Forelimb muscle (tissue), 1 donor: ENCODE results near the gene TMEM204. TPM values are rescaled to one million over a fixed set of nuclear protein-coding genes. Genes with fewer than 3 reads are reported as not detected.

Experiments
- DNase-seq: peaks from one replicate; pipeline ENCODE4 v3.0.0-alpha.2; 2013; ENCODE audit warnings: low read depth
- polyA plus RNA-seq: library from polyadenylated mRNA; unstranded; fragments of 120-200 nt; gene quantifications from one replicate; pipeline ENCODE4 v1.2.1, GENCODE V29; 2013; ENCODE audit not compliant: insufficient read length

TMEM204 gene
- polyA plus RNA-seq, 1 donor, result 12.3 TPM

DNA sequence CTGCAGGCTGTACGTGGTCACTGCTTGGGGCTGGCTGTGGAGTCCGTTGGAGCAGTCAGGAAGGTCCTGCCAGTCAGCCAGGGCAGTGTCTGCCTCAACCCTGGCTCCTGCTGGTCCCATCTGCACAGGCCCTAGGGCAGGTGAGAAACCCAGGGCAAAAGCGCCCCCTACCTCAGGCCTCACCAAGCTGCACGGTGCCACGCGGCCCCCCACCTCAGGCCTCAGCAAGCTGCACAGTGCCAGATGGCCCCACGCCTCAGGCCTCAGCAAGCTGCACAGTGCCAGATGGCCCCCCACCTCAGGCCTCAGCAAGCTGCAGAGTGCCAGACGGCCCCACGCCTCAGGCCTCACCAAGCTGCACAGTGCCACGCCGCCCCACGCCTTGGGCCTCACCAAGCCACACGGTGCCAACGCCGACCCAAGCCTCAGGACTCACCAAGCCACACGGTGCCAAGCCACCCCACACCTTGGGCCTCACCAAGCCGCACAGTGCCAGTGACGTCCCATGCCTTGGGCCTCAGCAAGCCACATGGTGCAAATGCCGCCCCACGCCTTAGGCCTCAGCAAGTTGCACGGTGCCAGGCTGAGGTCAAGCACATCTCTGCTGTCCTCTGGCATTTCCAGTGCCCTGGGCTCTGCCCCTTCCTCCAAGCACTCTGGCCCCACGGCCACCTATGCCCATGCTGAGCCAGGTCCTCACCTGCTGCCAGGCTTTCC is 5.5 kb downstream of the TMEM204 start:
- DNase-seq, result no peak

DNA sequence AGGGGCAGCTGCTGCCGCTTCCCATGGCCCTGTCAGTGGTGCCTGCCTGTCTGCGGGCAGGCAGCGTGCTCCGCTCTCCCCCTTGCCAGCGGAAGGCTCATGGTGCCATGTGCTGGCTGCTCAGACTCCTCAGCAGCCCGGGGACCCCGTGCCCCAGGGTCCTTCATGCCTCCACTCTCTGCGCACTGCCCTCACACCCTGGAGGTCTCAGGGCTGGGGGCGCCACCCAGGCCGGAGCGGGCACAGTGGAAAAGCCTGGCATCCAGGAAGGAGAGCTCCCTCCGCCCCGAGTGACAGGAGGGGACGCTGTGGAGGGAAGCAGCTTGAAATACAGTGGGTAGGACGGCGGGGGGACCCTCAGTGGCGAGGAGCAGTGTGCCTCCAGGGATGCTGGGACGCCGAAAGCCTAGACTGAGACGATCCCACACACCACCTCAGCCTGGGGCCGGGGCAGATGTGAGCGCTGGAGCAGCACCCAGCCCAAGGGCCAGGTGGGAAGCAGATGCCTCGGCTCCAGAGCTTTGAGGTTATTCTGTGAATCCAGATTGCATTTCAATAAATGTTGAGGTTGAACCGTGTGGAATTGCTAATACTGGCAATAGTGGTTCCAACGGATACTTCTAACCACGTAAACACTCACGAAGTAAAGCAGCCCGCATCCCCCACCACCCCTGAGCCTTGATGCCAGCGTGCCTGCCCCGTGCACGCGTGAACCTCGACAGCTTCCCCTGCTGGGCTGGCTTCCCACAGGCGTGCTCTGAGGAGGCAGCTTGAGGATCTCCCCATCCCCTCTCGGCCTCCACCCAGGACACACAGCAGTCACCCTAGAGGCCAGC is 6.5 kb downstream of the TMEM204 start:
- no peak for DNase-seq

DNA sequence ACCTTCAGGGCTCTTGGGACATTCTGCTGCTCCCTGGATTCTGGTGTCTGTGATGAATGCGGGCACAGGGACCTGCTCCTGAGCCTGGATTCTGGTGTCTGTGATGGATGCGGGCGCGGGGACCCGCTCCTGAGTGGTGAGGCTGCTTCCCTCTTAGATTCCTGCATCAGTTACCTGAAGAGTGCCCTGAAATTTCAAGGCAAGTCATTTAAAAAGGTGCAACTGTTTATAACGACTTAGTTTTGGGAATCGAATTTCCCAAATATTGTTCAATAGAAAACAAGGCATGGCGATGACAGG is 7.0 kb downstream of the TMEM204 start:
- DNase-seq, result no peak

DNA sequence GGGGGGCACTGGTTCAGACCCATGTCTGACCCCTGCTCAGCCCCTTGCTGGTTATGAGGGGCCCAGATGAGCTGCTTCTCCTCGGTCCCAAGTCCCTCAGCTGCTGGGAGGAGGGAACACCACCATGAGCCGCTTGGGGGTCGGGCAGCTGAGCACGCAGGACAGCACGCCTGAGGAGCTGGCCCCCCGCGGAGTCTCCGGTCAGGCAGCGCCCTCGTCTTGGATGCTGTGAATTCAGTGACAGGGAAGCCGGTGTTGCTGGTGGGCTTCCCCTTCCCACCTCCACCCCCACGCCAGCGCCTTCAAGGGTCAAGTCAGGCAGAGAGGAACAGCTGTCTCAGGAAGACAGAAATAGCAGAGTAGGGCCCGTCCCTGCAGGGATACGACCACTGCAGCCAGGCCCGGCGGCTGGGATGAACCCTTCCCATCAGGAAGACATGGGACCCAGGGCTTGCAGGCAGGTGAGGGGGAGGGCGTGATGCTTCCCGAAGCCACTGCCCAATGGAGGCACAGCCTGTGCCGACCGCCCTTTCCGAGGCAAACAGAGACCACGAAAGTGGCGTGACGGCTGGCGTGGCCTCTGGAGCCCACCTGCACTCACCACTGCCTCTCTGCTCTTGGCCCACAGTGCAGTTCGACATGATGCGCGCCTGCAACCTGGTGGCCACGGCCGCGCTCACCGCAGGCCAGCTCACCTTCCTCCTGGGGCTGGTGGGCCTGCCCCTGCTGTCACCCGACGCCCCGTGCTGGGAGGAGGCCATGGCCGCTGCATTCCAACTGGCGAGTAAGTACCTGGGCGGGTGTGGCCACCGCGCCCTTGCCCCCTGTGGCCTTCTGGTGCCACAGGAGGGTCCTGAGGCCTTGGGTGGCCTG is 8.1 kb downstream of the TMEM204 start:
- no peak for DNase-seq

DNA sequence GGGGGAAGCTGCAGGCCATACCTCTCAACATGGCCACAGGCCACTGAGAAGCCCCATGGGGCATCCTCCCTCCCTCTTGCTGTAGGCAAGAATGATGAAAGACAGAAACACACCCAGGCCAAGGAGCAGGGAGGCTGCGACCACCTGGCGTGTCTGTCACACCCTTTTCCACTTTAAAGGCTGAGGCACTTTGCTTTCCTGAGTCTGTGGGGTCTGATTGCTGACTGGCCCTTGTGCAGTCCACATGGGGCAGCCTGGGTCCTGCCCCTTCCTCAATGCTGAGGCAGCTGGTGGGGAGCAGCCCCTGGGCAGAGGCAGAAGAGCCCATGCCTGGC is 8.7 kb downstream of the TMEM204 start:
- no peak for DNase-seq

DNA sequence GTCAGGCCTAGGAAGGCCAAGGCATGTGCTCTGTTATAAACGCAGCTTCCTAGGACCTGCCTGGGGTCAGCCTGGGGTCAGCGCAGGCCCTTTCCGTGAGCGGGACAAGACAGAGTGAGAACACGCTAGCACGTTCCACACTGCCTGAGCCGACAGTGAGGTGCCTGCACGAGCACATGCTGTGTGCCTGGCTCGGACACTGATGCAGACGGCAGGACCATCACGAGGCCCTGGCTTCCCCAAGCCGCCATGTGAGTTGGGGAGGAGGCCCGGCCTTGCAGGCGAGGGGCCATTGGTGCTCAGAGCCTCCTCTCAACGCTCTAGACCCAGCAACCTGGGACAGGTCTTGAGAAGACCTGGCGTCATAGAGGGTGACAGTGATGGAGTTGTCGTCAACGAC is 9.1 kb downstream of the TMEM204 start:
- DNase-seq, result no peak

DNA sequence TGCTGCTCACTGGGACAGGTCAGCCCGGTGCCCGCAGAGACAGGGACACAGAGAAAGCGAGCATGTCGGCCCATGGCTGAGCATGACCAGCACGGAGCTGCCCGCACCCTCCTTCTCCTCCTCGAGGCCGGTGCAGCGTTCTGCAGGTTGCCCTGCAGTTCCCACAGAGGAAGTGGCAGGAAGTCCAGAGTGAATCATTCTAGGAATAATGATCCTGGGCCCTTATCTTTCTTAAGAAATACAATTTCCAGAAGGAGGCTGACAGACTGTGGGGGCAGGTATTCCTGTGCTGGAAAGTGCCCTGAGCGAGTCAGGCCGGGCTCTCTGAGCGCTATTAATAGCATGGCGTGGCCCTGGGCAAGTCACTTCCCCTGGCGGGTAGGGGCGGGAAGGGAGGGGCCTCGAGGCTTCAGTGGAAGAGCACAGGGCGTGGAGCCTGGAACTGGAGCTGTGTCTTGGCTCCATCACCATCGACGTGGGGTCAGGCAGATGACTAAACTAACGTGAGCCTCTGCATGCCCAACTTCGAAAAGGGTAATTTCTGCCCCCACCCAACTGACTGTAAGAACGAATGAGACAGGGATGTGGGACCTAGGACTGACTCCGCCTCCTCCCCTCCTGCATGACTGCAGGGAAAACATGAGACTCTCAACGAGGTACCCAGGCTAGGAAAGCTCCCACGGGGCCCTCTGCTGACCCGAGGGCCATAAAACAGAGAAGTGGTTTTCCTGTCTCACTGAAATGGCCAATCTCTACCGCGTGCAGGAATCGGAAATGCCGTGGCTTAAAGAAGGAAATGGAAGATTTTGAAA is 9.8 kb downstream of the TMEM204 start:
- no peak for DNase-seq

DNA sequence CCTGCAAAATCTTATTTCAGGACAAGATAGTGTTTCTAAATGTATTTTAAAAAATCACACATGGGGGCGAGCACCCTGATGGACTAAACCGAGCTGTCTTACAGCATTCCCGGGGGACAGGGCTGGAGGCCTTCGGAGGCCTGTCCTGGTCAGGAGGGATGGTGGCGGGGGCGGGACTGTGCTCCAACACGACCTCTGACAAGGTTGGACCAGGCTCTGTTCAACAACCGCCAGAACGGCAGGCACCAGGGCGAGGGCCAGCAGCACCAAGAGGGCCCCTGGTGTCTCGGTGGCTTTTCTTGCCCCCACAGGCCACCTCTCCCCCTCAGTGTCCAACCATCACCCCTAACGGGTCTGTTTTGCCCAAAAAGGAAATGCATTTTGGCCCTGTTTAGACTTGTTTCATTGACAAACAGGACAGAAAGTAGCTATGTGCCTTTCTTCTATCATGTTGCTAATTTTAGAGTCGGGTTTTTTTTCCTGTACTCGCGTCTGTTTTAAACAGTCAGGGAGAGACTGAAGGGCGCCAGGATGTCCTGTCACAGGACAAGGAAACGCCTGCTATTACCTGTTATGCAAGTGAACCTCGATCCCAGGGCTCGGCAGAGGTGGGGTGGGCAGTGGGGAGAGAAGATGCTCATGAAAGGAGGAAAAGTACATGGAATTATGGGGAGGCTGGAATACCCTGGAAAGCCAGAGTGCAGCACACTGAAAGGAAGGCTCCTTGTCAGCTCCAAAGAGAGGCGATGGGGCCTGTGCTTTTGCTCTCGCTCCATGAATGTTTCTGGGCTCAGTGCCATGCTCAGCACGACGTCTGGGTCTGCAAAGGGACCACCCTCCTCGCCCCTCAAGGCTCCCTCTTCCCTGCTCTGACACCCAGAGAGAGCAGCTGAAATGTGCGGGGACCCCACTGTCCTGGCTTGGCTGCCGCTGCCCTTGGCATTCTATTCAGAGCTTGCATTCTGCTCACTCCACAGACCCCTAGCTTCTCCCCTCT is 11.9 kb downstream of the TMEM204 start:
- DNase-seq, result no peak

DNA sequence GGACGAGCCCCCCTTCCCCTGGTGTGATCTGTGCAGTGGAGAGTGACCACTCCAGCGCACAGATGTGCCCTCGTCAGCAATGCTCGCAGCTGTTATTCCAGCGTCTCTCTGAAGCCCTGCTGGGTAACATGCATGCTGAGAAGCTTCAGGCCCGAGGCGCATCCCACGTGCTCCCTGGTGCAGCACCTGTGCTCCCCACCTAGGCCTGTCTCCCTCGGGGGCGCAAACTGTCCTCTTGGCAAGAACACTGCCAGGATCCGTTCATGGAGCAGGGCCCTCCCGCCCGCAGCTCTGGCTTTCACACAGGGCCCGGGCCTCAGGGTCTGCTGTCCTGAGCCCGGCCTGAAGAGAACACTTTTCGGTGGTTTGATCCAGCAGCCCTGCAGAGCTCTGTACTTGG is 13.0 kb downstream of the TMEM204 start:
- no peak for DNase-seq

DNA sequence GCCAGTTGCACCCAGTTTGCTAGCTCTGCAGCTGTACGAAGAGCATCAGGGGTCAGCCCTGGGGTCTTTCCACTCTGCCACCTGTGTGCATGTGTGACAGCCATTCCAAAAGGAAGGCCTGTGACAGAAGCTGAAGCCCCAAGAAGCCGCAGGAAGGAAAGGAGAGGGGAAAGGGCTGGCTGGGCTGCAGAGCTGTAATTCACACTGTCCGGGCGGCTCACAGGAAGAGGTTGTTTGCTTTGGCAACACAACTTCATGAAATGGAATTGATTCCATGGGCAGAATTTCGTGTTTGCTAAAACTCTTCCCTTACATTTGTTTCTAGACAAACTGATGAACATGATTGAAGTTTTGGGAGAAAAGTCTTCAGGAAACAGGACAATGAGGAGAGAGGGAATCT is 14.8 kb downstream of the TMEM204 start:
- no peak for DNase-seq

DNA sequence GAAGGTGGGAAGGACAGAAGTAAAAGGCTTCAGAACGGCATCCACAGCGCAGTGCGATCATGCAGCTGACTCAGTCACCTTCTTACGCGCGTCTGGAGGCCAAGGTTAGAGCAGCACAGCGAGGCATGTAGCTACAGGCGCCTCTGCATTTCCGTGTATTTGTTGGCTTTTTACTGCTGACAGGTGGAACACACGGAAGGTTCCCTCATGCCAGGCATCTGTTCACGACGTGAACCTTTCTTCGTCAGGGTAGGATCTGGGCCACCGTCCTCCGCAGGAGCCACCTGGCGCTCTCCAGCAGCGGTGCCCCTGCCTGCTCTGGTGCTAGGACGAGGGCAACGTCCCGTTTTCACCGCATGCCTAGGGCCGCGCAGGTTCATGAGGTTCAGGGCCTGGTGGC is 15.3 kb downstream of the TMEM204 start:
- no peak for DNase-seq

DNA sequence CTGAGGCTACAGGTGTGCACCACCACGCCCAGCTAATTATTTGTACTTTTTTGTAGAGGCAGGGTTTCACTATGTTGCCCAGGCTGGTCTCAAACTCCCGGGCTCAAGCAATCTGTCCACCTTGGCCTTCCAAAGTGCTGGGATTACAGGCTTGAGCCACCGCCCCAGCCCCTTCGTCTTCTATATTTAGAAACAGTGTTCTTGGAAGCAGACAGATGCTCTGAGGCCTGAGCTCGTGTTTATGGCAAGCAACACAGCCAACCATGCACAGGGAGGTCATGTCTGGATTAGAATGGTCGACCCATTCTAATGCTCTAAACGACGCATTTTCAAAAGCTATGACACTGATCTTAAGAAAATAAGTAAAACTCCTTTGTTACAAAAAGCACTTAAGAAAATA is 16.6 kb downstream of the TMEM204 start:
- no peak for DNase-seq

DNA sequence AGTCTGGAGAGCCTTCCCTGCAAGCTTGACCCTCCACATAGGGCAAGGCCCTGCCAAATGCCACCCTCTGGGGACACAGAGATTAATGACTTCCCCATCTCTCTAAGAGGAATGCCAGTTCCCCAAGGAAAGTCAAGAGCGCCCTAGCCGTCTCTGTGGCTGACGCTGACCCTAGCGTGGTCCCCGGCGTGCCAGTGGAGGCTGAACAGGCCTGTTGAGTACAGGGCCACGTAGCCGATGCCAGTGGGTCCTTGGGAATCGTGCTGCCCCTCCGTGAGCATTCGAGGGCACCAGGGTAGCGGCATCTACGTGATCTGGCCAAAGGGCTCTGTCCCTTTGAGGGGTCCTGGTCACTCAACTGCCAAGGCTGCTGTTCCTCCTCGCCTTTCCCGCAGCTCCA is 17.2 kb downstream of the TMEM204 start:
- no peak for DNase-seq

DNA sequence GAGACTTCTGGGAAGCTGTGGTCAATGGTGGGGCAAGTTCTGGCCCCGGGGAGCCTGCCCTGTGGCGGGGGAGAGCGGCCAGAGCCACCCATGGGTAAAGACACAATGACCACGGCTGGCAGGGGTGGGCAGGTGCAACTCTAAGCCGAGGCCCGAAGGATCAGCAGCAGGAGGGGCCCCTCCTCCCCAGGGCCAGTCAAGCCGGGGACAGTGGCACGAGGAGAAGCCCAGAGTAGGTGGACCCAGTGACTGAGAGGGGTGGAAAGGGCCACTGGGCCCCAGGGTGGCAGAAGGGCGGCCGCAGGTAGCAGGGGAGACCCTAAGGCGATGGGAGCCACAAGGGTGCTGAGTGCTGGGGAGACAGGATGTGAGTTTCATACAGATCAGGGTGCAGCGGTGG is 17.7 kb downstream of the TMEM204 start:
- no peak for DNase-seq

DNA sequence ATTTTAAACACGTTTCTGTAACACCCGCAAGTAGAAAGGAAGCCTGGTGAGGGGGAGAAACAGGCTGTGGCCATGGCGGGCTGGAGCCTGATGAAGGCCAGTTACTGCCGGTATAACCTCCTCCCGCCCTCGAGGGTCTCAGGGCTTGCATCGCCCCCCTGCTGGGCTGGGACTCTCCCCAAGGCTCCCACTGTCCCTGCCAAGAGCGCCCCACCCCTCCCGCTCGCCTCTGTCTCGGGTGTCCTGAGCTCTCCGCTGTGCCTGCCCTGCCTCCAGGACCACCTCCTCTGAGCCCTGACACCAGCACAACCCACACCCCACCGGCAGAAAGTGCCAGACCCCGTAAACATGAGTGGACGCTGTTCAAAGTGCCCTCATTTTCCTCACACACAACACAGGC is 18.7 kb downstream of the TMEM204 start:
- no peak for DNase-seq

DNA sequence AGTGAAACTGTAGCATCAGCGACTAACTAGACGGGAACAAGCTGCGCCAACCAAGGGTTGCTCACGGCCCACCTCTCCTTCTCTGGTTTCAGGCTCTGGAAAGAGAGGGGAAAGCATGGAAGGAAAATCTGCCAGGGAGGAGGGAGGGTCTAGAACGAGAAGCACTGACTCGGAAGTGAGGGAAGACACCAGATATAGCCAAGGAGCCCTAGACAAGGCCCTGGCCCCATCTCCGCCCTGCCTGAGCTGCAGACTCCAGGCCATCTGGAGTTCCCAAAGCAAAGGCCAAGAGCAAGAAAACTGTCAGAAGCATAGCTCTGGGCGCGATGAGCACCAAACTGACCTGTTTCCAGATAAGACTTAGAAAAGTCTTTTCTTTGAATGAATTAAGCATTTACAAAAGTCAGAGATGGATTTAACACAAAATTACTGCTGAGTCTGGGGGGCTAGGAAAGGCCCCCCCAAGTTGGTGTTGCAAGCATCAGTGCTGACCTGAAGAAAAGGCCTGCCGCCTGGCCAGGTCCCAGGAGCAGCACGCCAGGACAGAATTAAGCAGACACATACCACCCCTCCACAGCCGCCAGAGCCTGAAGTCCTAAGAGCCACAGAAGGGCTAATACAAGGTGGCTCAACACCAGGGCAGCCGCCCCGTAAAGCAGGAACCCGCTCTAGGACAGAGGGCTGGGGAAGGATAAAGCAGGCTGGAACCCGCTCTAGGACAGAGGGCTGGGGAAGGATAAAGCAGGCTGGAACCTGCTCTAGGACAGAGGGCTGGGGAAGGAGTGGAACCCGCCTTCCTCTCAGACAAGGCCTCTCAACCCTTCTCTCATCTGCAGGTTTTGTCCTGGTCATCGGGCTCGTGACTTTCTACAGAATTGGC is 20.7 kb downstream of the TMEM204 start:
- DNase-seq, result no peak

DNA sequence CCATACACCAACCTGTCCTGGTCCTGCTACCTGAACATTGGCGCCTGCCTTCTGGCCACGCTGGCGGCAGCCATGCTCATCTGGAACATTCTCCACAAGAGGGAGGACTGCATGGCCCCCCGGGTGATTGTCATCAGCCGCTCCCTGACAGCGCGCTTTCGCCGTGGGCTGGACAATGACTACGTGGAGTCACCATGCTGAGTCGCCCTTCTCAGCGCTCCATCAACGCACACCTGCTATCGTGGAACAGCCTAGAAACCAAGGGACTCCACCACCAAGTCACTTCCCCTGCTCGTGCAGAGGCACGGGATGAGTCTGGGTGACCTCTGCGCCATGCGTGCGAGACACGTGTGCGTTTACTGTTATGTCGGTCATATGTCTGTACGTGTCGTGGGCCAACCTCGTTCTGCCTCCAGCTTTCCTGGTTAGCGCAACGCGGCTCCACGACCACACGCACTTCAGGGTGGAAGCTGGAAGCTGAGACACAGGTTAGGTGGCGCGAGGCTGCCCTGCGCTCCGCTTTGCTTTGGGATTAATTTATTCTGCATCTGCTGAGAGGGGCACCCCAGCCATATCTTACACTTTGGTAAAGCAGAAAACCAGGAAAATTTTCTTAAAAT is 21.5 kb downstream of the TMEM204 start:
- DNase-seq, result no peak

DNA sequence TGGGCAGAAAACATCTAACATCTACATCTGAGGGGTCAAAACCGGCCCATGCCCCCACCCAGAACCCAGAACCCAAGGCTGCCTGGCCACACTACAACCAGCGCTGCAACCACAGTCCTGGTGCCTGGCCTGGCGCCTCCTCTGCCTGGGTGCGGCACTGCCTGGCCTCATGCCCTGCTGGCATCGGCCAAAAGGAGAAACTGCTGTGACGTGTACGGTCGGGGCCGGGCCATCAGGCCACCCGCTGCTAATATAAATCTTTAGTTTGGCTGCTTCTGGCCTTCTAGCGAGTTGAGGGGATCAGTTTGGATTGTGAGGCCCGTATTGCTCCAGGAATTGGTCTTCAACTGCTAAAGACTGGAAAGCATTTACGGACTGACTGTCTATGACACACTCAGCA is 22.8 kb downstream of the TMEM204 start:
- DNase-seq, result no peak

DNA sequence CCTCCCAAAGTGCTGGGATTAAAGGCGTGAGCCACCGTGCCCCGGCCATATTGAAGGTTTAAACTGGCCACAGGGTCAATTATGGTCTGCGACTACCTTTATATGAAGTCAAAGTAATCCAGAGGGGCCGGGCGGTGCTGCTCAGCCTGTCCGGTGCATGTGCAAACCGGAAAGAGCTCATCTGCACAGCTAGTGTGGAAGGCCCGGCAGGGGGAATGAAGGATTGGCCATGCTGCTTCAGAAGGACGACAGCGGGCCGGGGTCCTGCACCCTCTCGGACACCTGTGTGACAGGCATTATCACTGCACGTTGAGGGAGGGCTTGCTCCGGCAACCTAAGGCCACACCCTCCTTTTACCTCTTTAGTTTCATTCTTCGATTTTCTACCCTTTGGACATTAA is 23.6 kb downstream of the TMEM204 start:
- DNase-seq, result no peak
